GM19463 (cell line): Measurements from ENCODE around the gene LAMC2.
"Not testable (repeated sequence)": the region's sequence is repeated elsewhere in the genome, so short reads cannot be mapped to it uniquely, and the experiment has no call there.

ENCODE experiments used
- ATAC-seq: cut with Tn5 transposase; IDR thresholded peaks from one replicate; pipeline ENCODE4 v1.9.1; 2021; ENCODE audit warnings: mild to moderate bottlenecking, moderate library complexity; ENCODE audit not compliant: unreplicated experiment

The LAMC2 gene

DNA sequence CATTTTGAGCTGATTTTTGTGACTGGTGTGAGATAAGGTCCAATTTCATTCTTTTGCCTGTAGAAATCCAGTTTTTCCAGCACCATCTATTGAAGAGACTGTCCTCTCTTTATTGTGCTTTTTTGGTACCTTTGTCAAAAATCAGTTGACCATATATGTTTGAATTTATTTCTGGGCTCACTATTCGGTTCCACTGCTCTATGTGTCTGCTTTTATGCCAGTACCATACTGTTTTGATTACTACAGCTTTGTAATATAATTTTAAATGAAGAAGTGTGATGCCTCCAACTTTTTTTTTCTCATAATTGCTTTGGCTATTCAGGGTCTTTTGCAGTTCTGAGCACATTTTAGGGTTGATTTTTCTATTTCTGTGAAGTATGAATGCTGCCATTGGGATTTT, 69.0 kb downstream of the LAMC2 start:
- ATAC-seq, result no peak

- no peak for ATAC-seq
Observed at GRCh38 chr1:183259924-183260323, 73.9 kb downstream of the LAMC2 start.

DNA sequence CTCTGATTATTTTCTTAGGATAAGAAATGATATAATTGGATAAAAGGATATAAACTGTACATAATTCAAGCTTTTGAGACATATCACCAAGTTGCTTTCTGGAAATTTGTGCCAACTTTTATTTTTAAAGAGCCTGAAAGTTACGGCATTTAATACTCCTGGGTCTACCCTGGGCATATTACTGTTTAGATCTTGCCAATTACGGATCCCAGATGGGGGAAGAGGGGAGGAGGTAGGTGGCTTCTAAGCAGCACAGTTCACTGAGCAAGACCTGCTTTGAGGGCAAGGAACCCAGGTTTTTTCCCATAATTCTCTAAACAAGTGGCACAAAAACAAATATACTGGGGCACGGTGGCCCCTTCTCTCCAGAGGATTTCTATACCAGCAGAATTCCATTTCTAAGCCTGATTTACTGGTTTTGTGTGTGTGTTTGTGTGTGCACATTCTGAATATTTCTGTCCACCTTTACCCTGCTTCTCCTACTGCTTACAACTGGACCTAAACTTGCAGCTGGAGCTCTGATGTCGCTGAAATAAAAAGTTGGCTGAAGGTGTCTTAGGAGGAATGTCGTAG, 76.7 kb downstream of the LAMC2 start:
- ATAC-seq, result no peak

DNA sequence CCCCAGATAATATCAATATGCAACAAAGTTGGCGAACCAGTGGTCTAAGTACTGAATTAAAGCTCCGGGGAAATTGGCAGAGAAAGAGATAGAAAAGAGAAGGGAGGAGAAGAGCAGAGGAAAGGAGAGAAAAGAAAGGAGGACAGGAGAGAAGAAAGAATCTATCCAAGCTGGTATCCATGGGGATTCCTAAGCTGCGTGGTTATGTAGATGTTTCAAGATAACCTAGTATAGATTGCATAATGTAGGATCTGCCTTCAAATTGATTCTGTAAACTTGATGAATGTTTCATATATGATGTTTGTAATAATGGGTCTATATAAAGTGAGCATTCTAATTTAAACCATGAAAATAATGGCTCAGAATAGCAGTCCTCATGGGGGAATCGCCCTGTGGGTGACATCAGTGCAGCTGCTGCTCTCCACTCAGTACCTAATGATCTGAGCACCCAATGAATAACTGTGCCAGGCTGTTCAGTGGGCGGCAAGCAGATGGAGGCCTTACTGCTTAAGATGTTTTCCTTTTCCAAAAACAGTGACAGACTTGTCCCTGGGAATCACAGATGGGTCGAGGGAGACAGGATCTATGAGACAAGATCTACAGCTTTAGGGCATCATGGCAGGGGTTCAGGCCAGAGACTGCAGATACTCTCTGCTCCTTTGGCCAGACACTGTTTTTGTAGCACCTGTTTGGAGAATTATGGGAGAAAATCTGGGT, 78.0 kb downstream of the LAMC2 start:
- no peak for ATAC-seq

GRCh38 chr1:183267646-183268431, 81.8 kb downstream of the LAMC2 start:
- ATAC-seq, result no peak

DNA sequence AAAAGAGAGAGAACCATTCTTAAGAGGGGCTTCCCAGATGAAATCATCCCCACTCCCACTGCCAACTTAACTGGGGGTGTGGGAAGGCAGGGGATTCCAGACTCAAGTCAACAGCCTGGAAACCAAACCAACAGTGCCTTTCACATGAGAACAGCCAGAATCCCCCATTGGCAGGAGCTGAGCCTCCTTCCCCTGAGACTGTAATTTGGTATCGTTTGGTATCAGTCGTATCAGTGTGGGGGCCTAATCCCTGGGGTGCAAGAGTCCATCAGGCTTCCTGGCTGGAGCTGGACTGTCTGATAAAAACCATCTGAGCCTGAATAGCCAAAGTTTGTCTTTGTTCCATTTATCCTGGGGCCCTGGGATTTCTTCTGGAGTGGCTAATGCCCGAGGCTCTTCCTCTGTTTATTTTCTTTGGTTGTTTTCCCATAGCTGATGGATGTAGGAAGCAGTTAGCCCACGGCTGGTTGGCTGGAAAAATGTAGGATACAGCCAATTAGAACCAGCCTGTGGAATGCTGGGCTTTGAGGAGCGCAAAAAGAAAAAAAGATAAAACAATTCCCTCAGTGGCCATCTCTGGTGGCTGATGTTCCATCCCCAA, 84.6 kb downstream of the LAMC2 start:
- ATAC-seq, result no peak

DNA sequence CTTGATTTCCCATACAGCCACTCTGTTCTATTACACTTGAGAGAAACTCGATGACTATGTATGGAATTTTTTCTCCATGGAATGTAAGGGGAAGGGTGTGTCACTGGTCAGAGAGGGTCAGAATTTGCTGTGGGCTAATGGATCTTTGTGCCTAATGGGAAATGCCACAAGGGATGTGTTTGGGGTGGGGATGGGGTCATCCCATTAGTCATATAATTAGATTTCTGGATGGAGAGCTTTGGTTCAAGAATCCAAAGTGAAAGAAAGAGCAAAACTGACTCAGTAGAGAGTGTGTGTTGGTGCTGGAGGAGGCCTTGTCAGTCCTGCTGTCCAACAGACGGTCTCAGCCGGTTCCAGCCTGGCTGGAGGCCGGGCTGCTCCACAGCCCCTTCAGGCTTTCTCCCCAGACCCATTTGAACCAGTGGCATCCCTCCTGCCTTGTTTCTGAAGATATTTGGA, 86.4 kb downstream of the LAMC2 start:
- no peak for ATAC-seq

- ATAC-seq, result no peak
Observed at GRCh38 chr1:183273300-183273699, 87.2 kb downstream of the LAMC2 start.

- not testable (repeated sequence) for ATAC-seq
Observed at GRCh38 chr1:183273984-183274383, 87.9 kb downstream of the LAMC2 start.

GRCh38 chr1:183274836-183275235, 88.8 kb downstream of the LAMC2 start:
- no peak for ATAC-seq

DNA sequence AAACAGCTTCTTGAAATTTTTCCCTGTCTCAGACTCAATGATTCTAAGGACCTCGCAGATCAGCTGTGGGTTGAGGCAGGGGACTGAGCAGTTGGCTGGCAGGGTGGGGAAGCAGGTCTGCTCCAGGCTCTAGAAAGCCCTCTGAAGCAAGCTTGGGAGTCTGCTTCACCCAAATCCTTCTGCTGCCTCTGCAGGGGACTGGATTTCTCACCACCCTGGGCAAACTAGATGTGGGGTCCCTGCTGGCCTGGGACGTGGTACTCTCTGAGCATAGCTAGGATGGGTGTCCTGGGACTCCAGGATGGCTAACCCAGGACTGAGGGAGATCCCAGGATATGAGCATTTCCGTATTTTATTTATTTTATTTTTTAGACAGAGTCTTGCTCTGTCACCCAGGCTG, 89.3 kb downstream of the LAMC2 start:
- ATAC-seq, result no peak

- ATAC-seq, result no peak
Observed at GRCh38 chr1:183276386-183277080, 90.5 kb downstream of the LAMC2 start.

DNA sequence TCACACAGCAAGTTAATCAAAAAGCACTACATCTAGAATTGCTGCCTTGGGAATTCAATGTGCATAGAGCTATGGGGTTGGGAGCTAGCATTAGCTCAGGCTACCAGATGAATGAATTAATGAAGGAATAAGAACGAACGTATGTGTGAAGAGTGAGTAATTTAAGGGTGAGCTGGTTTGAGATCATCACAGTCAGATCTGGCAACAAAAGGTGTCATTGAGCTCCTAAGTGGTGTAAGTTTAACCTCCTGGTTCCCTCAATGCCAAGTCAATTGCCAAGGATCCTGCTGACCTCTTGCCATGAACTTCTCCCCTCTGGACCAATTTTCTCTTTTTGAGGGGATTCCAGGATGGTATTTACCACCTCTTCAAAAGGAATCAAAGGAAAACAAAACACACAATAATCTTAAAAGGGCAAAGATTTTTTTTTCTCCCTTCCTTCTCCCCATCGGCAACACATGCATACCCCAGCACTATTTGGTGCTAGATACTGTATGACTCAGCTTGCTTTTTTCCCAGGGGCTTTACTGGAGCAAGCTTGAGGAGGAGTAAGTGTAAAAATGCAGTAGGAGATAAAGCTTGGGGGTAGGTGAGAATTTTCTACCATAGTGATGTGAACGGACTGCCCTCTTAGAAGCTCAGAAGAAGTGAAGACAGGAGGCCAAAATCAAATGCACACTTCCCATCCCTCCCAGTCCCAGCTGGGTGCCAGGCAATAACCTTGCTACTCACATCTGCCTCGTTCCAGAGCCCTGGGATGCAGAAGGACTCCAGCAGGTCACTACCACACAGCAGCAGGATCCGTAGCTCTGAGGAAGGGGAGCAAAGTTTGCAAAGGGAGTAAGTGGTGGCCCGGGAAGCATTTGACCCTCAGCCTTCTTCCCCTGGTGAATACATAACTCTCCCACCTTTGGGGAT, 92.0 kb downstream of the LAMC2 start:
- ATAC-seq, result no peak

DNA sequence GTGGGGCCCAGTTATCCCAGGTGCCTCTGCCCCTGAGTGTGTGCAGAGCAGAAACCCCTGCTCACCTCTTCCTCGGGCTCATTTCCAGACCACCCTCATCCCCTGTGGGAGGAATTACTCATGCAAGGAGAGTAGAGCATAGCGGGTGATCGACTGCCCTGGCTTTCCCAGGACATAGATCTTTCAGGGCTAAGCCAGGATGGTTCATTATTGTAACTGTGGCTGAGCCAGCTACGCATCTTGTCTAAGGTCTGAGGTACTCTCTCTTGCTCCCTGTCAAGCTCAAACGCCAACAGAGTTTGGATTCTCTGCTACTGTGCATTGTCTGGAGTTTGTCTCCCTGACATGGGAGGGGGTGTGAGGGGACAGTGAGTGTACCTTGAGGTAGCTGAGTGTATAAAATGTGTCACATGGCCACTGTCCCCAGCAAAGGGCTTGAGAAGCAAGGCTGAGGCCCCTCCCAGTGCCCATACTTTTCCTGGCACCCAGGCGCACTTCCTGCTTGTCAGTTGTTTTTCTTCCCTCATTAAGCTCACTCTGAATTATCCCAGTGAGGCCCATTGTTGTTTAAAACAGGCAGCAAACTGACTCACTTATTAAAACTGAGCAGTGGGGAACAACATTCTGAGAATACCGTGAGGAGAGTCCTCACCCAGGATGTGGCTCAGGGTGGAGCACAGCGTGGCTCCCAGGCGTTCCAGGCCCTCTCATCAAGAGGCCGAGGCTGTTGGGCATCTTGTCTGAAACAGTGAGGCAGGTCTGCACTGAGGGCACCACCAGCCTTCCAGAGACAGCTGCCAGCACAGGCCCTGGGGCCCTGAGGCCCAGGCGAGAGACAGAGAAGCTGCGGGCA, 92.9 kb downstream of the LAMC2 start:
- ATAC-seq, result no peak

GRCh38 chr1:183279835-183280234, 93.8 kb downstream of the LAMC2 start:
- ATAC-seq, result no peak

GRCh38 chr1:183281039-183281438, 95.0 kb downstream of the LAMC2 start:
- no peak for ATAC-seq

- ATAC-seq, result peak; percentile 68
Observed at GRCh38 chr1:183281553-183282091, 95.6 kb downstream of the LAMC2 start.

- no peak for ATAC-seq
Observed at GRCh38 chr1:183282101-183282855, 96.2 kb downstream of the LAMC2 start.
